NCI-H2107 treated with DMSO at 0.1 percent for 48 hours (cell line): Measurements from ENCODE around the gene ISG20L2.

Experiments
- DNase-seq: peaks from one replicate; lab custom pipeline; 2025; ENCODE audit not compliant: unreplicated experiment; lab: John Stamatoyannopoulos, UW

Gene ISG20L2

GRCh38 chr1:156755527-156755950 lies 27.0 kb upstream of the ISG20L2 start:
- no peak for DNase-seq

- peak; percentile 99 for DNase-seq
Measured at GRCh38 chr1:156754219-156754618, 25.7 kb upstream of the ISG20L2 start.

GRCh38 chr1:156752843-156753482 lies 24.4 kb upstream of the ISG20L2 start:
- no peak for DNase-seq

- DNase-seq, result peak; percentile 85
Measured at GRCh38 chr1:156751757-156752481, 23.4 kb upstream of the ISG20L2 start.

- DNase-seq, result no peak
Measured at GRCh38 chr1:156751451-156751756, 22.8 kb upstream of the ISG20L2 start, which contains the start of gene HDGF. Gene HDGF, minus strand, starts transcription at chr1:156751675. Its CDS starts 246 bp downstream, at chr1:156751429.

- DNase-seq, result no peak
Measured at GRCh38 chr1:156750711-156751450, 22.3 kb upstream of the ISG20L2 start.

- peak; percentile 77 for DNase-seq
Measured at GRCh38 chr1:156750191-156750672, 21.7 kb upstream of the ISG20L2 start.

- no peak for DNase-seq
Measured at GRCh38 chr1:156749419-156750118, 21.0 kb upstream of the ISG20L2 start.

- DNase-seq, result peak; percentile 23
Measured at GRCh38 chr1:156748670-156749418, 20.3 kb upstream of the ISG20L2 start.

- peak; percentile 40 for DNase-seq
Measured at GRCh38 chr1:156747742-156748669, 19.4 kb upstream of the ISG20L2 start.

GRCh38 chr1:156746728-156747631 lies 18.4 kb upstream of the ISG20L2 start:
- DNase-seq, result peak; percentile 72

- DNase-seq, result no peak
Measured at GRCh38 chr1:156746406-156746727, 17.8 kb upstream of the ISG20L2 start.

- no peak for DNase-seq
Measured at GRCh38 chr1:156745881-156746280, 17.3 kb upstream of the ISG20L2 start.

GRCh38 chr1:156744786-156745419 lies 16.3 kb upstream of the ISG20L2 start:
- DNase-seq, result no peak

- no peak for DNase-seq
Measured at GRCh38 chr1:156744344-156744743, 15.8 kb upstream of the ISG20L2 start.

GRCh38 chr1:156743367-156744302 lies 15.1 kb upstream of the ISG20L2 start:
- DNase-seq, result no peak

- DNase-seq, result no peak
Measured at GRCh38 chr1:156742801-156743200, 14.2 kb upstream of the ISG20L2 start.
